ENCODE data around the gene ANKS1B.
"Not testable (repeated sequence)": the region's sequence is repeated elsewhere in the genome, so short reads cannot be mapped to it uniquely, and the experiment has no call there.

Gene ANKS1B

DNA sequence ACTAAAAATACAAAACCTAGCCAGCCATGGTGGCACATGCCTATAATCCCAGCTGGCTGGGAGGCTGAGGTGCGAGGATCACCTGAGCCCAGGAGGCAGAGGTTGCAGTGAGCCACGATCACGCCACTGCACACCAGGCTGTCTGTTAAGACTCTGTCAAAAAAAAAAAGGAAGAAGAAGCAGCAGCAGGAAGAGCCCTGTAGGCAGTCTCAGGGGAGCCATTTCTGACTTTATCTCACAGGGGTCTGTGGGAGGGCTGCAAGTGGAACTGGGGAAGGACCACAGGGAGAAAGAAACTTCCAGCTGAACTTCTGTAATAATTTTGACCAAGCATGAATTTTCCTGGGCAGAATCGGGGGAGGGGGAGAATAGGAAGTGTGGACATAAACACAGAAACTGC lies 304.5 kb downstream of the ANKS1B start:
- no peak for DNase-seq

DNA sequence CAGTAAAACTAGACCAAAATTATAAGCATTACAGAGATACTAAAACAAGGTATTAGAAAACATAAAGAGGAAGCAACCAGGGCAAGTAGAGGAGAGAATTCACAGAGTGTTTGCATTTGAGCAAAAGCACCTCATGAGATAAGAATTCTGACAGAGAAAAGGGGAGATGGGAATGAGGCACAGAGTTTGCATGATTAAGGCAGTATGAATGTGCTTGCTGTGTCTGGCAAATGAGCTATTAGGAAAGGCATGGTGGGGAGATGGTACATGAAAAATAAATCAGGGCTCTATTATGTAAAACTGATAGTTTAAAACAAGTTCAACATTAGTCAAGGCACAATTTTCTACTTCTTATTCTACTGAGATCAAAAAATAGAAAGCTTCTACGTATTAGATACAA lies 314.1 kb downstream of the ANKS1B start:
- DNase-seq, result no peak

DNA sequence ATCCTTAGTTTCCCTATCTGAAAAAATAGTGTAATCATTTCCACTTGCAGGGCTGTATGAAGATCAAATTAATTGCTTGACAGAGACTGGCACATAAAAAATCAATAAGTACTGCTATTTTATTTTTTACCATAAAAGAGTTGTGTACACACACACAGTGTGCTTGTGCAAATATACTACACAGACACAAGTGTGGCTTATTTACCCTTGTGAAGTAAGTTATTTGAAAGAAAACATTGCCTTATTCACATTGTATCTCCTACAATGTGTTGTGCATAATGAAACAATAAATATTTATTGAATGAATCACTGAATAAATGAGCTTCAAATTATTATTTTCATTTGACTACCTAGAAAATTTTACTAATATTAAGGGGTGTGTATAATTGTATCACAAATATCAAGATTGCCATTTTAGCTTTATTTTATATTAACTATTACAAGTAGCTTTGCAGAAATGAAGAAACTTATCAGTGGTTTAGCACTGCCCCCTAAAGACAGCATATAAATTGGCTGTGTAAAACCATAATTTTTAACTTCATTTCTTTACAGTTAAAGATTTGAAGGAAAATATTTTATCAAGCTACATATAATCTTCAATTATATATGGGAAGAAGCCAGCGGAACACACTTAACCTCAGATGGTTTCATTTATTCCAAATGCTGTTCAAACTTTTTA lies 325.9 kb downstream of the ANKS1B start:
- DNase-seq, result no peak

DNA sequence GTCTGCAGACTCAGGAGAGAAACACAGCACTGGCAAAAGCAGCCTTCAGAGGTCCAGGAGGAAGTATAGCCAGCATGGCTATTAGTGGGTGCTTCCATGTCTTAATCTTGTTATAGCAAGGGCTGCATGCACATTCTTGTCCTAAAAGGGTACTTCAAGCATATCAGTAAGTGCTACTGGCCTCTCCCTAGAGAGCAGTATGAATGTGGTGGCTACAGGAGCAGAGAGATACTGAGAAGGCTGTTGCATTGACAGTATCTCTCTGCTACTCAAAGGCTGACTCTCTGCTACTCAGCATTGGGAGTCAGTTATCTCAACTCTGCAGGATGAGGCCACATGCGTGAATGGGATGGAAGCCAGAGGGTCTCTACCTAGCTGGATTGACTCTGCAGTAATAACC lies 335.2 kb downstream of the ANKS1B start:
- DNase-seq, result no peak

DNA sequence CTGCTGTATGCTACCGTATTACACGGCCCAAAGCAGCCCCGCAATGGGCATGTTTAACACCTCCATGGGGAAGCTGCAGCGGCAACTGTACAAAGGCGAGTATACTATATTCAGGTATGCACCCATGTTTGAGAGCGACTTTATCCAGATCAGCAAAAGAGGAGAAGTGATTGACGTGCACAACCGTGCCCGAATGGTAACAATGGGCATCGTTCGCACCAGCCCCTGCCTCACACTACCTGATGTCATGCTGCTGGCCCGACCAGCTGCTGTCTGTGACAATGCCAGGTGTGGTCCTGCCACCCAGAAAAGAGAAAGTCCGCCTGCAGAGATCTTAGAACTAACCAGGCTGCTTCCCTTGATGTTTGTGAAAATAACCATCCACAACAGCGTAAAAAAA lies 336.6 kb downstream of the ANKS1B start:
- no peak for DNase-seq

DNA sequence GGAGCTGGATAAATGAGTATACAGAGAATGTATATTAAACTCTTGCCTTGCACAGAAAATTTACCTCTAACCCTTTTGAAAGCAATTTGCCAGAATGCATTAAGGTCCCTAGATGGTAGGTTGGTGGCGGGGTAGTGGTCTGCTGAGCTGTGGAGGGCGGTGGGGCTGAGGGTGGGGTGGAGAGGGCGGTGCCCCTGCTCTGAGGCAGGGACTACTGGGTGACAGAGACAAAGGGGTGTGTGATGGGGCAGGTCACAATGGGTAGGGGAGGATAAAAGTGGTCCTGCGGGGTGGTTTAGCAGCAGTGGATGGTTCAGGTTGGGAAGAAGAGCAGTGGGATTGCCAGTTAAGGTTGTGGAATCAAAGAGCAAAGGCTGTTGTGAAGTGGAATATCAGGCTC lies 337.3 kb downstream of the ANKS1B start, which contains the start of gene GARIN6:
Gene GARIN6 (plus strand): TSS at position 301 of the 400 bp plus-strand sequence. CDS start 422 bp downstream, outside the sequence.
- DNase-seq, result no peak

DNA sequence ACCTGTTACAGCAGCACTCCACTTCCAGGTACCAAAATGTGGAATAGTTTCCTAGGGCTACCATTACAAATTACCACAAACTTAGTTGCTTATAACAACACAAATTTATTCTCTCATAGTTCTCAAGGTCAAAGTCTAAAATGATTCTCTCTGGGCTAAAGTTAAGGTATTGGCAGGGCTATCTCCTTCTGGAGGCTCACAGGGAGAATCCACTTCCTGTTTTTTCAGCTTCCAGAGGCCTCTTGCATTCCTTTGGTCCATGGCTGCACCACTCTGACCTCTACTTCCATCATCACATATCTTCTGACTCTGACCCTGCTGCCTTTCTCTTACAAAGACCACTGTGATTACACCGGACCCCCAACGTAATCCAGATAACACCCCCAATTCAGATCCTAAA lies 340.1 kb downstream of the ANKS1B start:
- DNase-seq, result no peak

DNA sequence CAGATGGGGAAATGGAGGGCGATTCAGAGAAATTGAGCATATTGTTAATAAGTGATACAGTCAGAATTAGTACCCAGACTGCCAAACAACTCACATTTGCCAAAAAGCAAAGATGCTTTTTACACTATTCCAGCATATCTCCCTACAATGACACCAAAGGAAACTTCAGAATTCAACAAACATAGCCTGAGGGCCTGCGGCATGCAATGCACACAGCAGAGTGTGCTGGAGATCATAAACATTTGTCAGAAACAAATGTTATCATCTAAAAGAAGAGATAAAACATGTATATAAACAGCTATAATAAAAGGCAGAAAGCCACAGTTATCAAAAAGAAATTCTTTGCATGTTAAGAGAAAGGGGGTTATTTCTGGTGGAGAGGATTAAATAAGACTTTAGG lies 357.3 kb downstream of the ANKS1B start:
- no peak for DNase-seq

DNA sequence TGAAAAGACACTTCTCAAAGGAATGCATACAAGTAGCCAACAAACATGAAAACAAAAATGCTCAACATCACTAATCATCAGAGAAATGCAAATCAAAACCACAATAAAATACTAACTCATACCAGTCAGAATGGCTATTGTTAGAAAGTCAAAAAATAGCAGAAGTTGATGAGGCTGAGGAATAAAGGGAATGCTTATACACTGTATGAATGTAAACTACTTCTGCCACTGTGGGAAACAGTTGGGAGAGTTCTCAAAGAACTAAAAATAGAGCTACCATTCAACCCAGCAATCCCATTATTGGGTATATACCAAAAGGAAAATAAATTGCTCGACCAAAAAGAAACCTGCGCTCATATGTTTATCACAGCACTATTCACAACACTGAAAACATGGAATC lies 360.1 kb downstream of the ANKS1B start:
- not testable (repeated sequence) for DNase-seq

DNA sequence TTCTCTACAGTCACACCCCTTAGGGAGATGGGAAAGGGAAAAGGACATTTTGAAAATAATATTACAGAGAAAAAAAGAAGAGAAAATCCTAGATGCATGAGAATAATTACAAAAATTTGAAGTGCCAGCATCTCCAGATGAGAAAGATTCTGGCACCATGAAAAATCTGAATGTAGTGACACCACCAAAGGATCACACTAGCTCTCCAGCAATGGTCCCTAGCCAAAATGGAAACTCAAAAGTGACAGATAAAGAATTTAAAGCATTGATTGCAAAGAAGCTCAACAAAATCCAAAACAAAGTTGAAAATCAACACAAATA lies 364.6 kb downstream of the ANKS1B start:
- DNase-seq, result no peak

DNA sequence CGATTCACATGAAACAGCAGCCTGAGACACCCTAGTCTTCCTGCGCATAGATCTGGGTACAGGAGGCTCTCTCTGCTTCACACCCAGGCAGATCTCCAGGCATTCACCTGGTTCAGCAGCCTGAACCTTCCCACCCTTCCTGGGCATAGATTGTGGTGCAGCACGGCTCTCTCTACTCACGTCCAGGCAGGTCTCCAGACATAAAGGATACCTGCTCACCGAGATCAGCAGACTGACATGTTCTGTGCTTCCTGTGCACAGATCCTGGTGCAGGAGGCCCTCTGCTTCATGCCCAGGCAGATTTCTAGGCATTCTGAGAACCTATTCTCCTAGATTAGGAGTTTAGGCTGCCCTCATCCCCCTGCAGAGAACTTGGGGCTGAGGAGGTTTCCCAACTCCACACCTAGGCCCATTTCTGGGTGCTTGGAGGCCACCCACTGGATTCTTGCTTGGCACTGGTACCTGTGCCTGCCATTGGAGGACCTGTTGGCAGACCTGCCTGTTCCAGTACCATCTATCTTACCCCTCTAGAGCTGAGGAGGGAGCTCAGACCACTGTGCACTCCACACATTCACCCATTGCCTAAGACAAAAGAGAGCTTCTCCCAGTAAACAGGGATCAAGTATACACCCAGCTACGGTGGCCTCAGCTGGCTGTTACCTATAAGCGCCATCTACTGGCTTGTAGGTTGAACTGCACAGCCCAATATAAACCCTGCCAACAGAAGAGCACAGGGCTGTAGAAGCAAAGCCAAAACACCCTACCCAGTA lies 365.2 kb downstream of the ANKS1B start:
- DNase-seq, result no peak

DNA sequence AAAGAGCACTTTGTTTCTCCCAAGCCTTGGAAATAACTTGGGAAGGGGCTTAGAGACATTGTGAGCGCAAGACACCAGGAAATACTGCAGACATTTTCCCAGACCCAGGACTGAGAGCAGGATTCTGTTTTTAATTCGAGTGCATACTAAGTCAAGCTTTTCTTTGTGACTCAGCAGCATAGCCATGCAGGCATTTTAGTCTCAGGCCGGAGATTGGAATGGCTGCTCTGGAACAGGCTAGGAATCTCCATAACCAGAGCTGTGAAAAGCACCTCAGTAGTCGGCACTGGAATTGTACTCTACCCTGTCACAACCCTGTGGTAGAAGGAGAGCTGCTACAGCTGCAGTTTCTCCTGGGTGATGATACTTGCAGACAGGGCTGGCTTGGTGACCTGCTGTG lies 366.1 kb downstream of the ANKS1B start:
- no peak for DNase-seq

DNA sequence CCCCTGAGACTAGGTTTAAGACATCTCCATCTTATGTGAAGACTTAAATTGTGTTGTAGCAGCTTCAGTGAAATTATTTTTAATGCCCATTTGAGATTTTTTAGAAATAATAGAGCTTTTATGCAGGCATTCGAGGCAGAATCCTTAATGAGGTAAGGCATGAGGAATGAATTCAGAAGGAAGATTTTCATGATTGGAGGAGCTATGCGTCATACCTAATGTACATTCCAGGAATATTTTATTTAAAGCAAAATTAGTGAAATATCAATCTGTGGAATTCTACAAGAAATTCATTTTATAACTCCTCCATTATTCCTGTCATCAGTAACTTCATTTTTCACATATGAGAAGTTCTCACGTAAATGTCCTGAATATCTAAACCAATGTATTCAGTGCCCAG lies 373.1 kb downstream of the ANKS1B start:
- no peak for DNase-seq

DNA sequence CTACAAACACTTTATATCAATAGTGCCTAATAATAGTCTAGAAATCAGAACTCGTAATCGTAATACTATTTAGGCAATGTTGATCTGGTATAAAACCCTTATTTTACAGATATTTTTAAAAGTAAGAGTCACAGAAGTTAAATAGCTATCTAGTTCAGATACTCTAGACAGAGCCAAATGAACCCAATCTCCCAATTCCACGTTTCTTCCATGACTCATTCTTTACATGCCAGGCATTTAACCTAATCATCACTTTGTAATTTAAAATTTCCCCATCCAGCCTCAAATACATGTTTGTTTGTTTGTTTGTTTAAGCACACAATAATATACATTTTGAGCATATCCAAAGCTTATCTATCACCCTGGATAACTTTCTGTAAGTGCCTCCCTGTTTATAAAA lies 373.6 kb downstream of the ANKS1B start:
- DNase-seq, result no peak

DNA sequence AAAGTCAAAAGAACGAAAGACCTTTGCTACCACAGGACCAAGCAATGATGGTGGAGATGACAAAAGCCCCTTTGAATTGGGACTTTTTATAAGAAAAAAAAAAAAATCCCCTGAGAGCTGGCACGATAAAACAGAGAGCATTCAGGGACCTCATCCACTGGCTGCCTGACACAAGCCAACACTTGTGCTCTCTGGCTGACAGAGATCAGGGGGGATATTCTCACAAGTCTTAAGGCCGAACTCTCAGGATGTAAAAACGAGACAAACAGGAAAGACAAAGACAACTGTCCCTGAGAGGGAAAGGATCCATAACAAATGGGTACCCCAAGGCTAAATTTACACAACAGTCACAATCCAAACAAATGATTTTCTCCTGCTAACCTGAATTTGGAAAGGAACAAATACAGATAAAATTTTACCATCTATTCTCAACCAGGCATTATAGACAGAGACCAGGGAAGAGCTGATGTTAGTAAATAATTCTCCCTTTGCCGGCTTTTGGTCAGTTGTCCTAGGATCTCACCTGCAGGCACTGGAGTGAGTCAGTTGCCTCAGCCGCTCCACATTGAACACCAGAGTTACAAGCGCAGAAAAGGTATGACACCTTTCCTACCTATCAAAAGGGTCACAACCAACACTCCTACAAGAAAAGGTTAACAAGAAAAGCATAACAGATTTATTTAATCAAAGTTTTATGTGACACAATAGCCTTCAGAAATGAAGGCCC lies 375.1 kb downstream of the ANKS1B start:
- no peak for DNase-seq

DNA sequence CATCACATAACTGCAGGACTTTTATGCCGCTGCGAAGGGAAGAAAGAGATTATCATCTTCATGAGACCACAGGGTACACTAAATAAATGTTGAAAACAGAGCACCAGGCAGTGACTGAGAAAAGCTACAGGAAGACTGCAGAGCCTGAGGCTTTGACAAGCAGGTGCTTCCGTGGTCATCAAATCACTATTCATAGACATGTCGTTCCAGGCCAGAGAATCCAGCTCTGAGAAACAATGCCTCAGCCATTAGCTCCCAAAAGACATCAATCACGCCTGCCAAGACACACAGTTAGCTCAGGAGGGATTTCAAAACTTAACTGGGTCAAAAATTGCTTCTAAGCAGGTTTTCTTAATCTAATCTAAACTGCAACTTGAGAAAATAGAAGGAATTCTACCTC lies 384.3 kb downstream of the ANKS1B start:
- DNase-seq, result no peak

DNA sequence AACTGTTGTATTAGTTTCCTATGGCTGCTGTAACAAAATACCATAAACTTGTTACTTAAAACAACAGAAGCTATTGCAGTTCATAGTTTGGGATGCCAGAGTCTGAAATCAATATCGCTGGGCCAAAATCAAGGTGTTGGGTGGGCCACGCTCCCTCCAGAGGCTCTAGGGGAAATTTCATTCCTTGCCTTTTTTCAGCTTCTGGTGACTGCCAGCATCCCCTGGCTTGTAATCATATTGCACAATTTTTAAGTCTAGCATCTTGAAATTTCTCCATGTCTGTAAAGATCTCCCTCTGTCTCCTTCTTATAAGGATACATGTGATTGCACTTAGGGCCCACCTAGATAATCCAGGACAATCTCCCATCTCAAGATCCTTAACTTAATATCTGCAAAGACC lies 386.0 kb downstream of the ANKS1B start:
- no peak for DNase-seq

DNA sequence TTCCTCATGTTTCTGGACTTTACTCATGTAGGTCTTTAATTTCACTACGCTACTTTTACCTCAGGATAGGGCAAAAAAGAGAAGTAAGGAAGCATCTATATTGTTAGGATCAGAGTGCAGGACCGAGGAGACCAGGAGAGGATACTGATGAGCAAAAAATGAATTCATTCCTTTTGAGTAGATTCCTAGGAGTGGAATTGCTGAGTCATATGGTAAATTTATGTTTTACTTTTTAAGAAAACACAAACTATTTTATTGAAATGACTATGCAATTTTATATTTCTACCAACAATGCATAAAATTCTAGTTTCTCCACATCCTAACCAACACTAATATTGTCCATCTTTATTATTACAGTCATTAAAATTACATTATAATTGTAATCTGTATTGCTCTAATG lies 388.0 kb downstream of the ANKS1B start:
- DNase-seq, result no peak

DNA sequence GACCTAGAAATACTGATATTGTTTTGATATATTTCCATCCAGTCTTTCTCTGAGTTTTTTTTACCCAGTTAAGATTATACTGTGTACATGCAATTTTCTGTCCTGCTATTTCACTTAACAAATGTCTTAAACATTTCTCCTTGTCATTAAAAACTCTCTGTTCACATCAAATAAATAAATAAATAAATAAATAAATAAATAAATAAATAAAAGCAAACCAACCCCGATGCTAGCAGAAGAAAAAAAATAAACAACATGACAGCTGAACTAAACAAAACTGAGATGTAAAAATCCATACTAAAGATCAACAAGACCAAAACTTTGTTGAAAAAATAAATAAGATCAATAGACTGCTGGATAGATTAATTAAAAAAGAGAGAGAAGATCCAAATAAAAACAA lies 407.6 kb downstream of the ANKS1B start:
- not testable (repeated sequence) for DNase-seq

DNA sequence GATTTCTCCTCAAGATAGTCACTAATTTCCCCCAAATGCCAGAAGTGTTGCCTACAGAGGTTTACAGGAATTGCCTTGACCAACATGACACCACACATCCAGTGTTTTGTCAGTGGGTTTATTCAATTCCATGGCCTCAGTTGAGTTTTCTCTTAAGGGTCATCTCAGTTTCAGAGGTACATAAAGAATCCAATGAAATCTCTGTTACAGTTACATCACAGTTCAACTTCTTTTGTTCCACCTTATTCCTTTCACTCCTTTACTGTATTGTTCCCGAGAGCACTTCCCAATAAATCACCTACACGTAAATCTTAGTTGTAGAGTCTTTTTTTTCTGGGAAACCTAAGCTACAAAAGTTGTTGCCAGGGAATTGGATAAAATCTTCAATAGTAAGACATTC lies 410.8 kb downstream of the ANKS1B start:
- no peak for DNase-seq

DNA sequence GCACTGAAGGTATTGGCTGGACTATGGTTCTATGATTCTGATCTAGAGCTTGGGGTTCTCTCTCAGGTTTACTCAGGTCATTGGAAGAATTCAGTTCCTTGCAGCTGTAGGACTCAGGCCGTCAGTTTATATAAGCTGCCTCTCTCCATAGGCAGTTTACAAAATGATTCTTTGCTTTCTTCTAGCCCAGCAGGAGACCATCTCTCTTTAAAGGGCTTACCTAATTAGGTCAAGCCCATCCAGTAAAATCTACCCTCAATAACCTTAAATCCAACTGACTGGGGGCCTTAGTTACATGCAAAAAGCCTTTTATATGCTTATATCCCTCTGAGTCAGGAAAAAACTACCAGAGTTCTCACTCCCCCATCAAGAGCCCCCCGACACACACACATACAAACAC lies 417.7 kb downstream of the ANKS1B start:
- no peak for DNase-seq

DNA sequence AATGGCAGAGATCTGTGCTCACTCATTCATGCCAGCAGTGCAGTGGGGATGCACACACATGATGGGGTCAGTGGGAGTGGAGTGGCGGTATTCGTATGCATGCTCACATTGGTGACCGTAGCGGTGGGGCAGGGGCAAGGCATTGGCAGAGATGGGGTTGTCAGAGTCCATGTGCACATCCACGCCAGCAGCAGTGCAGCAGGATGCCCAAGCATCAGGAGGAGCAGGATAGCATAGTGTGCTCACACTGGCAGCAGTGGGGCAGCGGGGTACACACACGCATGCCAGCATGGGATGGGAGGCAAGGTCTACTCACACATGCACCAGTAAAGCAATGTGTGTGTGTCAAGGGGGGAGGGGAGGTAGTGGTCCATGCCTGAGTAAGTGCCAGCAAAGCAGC lies 426.6 kb downstream of the ANKS1B start:
- no peak for DNase-seq

DNA sequence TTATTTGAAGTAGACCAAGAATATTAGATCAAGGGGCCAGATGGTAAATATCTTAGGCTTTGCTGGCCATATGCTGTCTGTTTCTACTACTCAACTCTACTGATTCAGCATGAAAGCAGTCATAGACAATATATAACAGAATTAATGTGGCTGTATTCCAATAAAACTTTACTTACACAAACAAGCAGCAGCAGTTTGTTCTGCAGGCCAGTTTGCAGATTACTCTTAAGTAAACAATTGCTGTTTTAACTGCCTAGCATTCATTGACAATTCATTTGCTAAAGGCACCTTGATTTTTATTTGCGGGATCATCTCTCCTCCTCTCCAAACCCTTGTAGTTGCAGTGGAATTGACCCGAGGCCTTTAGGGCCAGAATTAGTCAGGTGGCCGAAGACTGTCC lies 431.3 kb downstream of the ANKS1B start:
- no peak for DNase-seq

DNA sequence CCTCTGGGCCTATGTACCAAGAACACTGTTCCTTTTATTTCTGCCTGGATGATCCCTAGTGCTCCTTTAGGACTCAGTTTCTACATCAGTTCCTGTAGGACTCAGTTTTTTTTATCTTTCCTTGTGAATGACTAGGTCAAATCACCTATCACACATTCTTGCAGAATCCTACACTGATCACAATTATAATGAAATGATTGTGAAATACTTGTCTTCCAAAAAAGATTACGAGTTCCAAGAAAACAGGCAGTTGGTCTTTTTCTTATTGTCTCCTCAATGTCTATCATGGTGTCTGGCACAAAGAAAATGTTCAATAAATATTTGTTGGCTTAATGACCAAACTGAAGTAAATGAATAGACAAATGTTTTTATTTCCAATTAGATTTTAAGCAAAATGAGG lies 432.7 kb downstream of the ANKS1B start:
- DNase-seq, result no peak

Measured in right hindlimb (tissue), 1 donor.